ENCODE results near the gene DNHD1. TPM values are rescaled to one million over a fixed set of nuclear protein-coding genes. Genes with fewer than 3 reads are reported as not detected.

The DNHD1 gene
- total and polyA plus RNA-seq, 9 of the 15 experiments (the other 6 are each of a cell fraction or from before 2014, with no cell fraction given): 0.82 to 9.7 (median 3.8) TPM

DNA sequence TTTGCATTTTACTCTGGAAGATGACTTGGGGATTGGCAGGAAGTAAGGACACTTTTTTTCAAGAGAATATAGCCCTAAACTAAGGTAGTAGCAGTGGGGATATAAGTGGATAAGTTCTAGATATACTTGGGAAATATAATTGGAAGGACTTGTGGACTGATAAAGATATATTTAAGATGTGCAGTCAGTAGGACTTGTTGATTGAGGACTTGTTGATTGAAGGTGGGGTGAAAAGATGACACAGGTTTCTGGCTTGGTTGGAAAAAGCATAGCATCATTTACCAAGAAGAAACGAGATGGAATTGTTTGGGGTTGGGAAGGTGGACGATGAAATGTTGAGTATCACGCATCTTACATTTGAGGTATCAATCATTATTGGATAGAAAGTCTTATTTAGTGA lies 116.4 kb downstream of the DNHD1 start:
- ATAC-seq (no peak), DNase-seq (ENCODE audit: extremely low read depth in 1 of 4, low spot score in 3 of 4) (no peak), FAIRE-seq (no peak)
- WGBS (ENCODE audit: insufficient coverage, low coverage, missing lambda C conversion rate): 76% methylated on average over 3 of the region's 3 CpGs
- BruUV-seq (replicated peaks): no TSS peak
- Histone ChIP-seq H4K20me1 (replicated peaks; ENCODE audit: control insufficient read depth, insufficient read depth, low read length) (no peaks in the 10 kb centered on the region), H3K9me1 (ENCODE audit: control insufficient read depth, insufficient read depth, low read length) (no peaks in the 10 kb centered on the region), H3K79me2 (ENCODE audit: control insufficient read depth, insufficient read depth, low read length) (peaks cover 21% of the 10 kb centered on the region), H3K9ac (ENCODE audit: insufficient read depth in 1 of 2, low read depth in 2 of 2, low read length in 2 of 2) (no peak overlapping the region), H3K4me1 (replicated peaks in 1 of 2; ENCODE audit: control insufficient read depth in 2 of 2, insufficient read depth in 2 of 2, low read length in 2 of 2) (peaks cover 15 to 26% of the 10 kb centered on the region in 2 experiments), H3K9me3 (replicated peaks; ENCODE audit: control insufficient read depth, insufficient read depth, low read depth, low read length) (no peaks in the 10 kb centered on the region), H3K4me3 (no peak overlapping the region), H3K27ac (ENCODE audit: extremely low read depth, low read depth, low read length) (no peak overlapping the region), H3K27me3 (ENCODE audit: control insufficient read depth in 2 of 2, insufficient read depth in 2 of 2, low read length in 2 of 2) (no peaks in the 10 kb centered on the region), H2AFZ (ENCODE audit: low read depth, low read length) (no peak overlapping the region), H3K36me3 (ENCODE audit: control insufficient read depth, insufficient read depth, low read length) (peaks cover 51% of the 10 kb centered on the region), H3K4me2 (ENCODE audit: insufficient read depth, low read length) (no peak overlapping the region)
- no peak for TF ChIP-seq U2AF2 (optimal IDR thresholded peaks at IDR 0.05; ENCODE audit: low read depth, low read length)
- no peak for TF ChIP-seq KLF6 (CRISPR knock-in tag; IDR thresholded peaks at IDR 0.05; ENCODE audit: borderline replicate concordance)
- TF ChIP-seq, protein P1, sequence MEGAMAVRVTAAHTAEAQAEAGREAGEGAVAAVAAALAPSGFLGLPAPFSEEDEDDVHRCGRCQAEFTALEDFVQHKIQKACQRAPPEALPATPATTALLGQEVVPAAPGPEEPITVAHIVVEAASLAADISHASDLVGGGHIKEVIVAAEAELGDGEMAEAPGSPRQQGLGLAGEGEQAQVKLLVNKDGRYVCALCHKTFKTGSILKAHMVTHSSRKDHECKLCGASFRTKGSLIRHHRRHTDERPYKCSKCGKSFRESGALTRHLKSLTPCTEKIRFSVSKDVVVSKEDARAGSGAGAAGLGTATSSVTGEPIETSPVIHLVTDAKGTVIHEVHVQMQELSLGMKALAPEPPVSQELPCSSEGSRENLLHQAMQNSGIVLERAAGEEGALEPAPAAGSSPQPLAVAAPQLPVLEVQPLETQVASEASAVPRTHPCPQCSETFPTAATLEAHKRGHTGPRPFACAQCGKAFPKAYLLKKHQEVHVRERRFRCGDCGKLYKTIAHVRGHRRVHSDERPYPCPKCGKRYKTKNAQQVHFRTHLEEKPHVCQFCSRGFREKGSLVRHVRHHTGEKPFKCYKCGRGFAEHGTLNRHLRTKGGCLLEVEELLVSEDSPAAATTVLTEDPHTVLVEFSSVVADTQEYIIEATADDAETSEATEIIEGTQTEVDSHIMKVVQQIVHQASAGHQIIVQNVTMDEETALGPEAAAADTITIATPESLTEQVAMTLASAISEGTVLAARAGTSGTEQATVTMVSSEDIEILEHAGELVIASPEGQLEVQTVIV (CRISPR knock-in tag; IDR thresholded peaks at IDR 0.05; ENCODE audit: borderline replicate concordance): no peak
- no peak for TF ChIP-seq KDM5B (IDR thresholded peaks at IDR 0.05; ENCODE audit: insufficient replicate concordance, low read depth, low read length)
- peak; percentile 41 for TF ChIP-seq MEIS2 (IDR thresholded peaks at IDR 0.05; ENCODE audit: partially characterized antibody)
- CTCF ChIA-PET (ENCODE audit: low intra/inter-chr PET ratio): no interaction called here
- in situ Hi-C loops (cut with MboI): no loop called here
- POLR2A ChIA-PET: interaction anchor here (2.1 kb wide), 1 partner anchor 8 kb away, joined by 12 read pairs; no protein-coding TSS in a partner anchor
- intact Hi-C loops (cut with micrococcal nuclease): loop anchor here (2.0 kb wide), 1 partner anchor 69 kb away; the partner anchor contains the start of gene MRPL17
